ENCODE measurements around the gene PACRG.

DNA sequence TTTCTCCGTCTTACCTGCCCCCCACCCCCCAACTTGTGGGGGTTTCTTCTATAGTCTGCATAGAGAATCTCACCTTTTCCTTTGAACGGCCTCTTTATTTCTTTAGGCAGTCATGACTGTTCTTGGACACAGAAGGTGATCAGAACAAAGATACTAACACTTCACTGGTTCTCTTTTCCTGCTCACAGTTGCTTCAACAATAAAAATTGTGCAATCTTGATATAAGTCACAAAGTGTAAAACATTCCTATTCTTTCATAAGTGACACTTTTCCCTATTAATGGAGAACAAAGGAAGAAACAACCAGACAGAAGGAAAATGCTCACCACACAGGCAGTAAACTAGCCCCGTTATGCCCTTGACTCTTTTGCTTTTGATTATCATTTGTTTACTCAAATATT, 448.3 kb downstream of the PACRG start:
- TF ChIP-seq, protein P1, sequence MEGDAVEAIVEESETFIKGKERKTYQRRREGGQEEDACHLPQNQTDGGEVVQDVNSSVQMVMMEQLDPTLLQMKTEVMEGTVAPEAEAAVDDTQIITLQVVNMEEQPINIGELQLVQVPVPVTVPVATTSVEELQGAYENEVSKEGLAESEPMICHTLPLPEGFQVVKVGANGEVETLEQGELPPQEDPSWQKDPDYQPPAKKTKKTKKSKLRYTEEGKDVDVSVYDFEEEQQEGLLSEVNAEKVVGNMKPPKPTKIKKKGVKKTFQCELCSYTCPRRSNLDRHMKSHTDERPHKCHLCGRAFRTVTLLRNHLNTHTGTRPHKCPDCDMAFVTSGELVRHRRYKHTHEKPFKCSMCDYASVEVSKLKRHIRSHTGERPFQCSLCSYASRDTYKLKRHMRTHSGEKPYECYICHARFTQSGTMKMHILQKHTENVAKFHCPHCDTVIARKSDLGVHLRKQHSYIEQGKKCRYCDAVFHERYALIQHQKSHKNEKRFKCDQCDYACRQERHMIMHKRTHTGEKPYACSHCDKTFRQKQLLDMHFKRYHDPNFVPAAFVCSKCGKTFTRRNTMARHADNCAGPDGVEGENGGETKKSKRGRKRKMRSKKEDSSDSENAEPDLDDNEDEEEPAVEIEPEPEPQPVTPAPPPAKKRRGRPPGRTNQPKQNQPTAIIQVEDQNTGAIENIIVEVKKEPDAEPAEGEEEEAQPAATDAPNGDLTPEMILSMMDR (IDR thresholded peaks at IDR 0.05): no peak
- TF ChIP-seq POLR2A (IDR thresholded peaks at IDR 0.05): no peak
